HEK293 (cell line): ENCODE data around the gene TTLL9.

ENCODE experiments used
- CTCF ChIA-PET: fragments of 350-600 bp; formaldehyde crosslinking; extraction: SDS; loops from one replicate; lab custom pipeline; 2021; ENCODE audit warnings: antibody characterized with exemption; lab: Yijun Ruan, JAX
- POLR2A ChIA-PET: fragments of 300-600 bp; formaldehyde crosslinking; extraction: SDS; loops from one replicate; lab custom pipeline; 2020; ENCODE audit warnings: antibody characterized with exemption, inconsistent platforms; lab: Yijun Ruan, JAX
- H3K27ac ChIP-seq: fragments of 200-500 bp; sonication (Bioruptor generic); 2 replicates; pipeline ENCODE4 v1.5.1; 2014; ENCODE audit warnings: low read depth, low read length, control low read depth, inconsistent platforms; ENCODE audit errors: extremely low read depth
- H3K36me3 ChIP-seq, 2 experiments: fragments of 200-500 bp in 1 of 2; sonication (Bioruptor generic) in 1 of 2; 1 replicate in 1 of 2; 2 replicates in 1 of 2; pipeline ENCODE4 v1.5.1; 2014 to 2017; ENCODE audit warnings: inconsistent platforms in 2 of 2, low read length in 2 of 2; ENCODE audit not compliant: control insufficient read depth in 2 of 2, insufficient read depth in 1 of 2
- H3K4me1 ChIP-seq: fragments of 200-500 bp; sonication (Bioruptor generic); 2 replicates; pipeline ENCODE4 v1.5.1; 2014; ENCODE audit warnings: mild to moderate bottlenecking, low read length, inconsistent platforms; ENCODE audit not compliant: control insufficient read depth, insufficient read depth
- H3K4me3 ChIP-seq: 2 replicates; pipeline ENCODE4 v1.5.1; 2011; ENCODE audit warnings: low read depth, mild to moderate bottlenecking, control low read depth, low read length, moderate library complexity
- H3K9me3 ChIP-seq: fragments of 200-500 bp; sonication (Bioruptor generic); 2 replicates; pipeline ENCODE4 v1.5.1; 2014; ENCODE audit warnings: low read depth, low read length, inconsistent platforms; ENCODE audit not compliant: control insufficient read depth, insufficient read depth
- GLI4 ChIP-seq: fragments of 450-650 bp; formaldehyde crosslinking; IDR thresholded peaks from 2 replicates; pipeline ENCODE4 v1.5.1; 2016; ENCODE audit warnings: missing biosample characterization, missing genetic modification characterization
- RBAK ChIP-seq: fragments of 450-650 bp; formaldehyde crosslinking; IDR thresholded peaks from 2 replicates; pipeline ENCODE4 v1.5.1; 2016; ENCODE audit warnings: missing biosample characterization, missing genetic modification characterization
- SCRT1 ChIP-seq: fragments of 450-650 bp; formaldehyde crosslinking; IDR thresholded peaks from 2 replicates; pipeline ENCODE4 v1.5.1; 2016; ENCODE audit warnings: missing biosample characterization, missing genetic modification characterization, borderline replicate concordance
- ZBTB48 ChIP-seq: fragments of 450-650 bp; formaldehyde crosslinking; IDR thresholded peaks from 2 replicates; pipeline ENCODE4 v1.5.1; 2016; ENCODE audit warnings: missing biosample characterization, missing genetic modification characterization
- ZEB2 ChIP-seq: fragments of 450-650 bp; formaldehyde crosslinking; IDR thresholded peaks from 2 replicates; pipeline ENCODE4 v1.5.1; 2016; ENCODE audit warnings: missing biosample characterization, missing genetic modification characterization
- ZIC2 ChIP-seq: fragments of 450-650 bp; formaldehyde crosslinking; IDR thresholded peaks from 2 replicates; pipeline ENCODE4 v1.5.1; 2016; ENCODE audit warnings: missing biosample characterization, missing genetic modification characterization
- ZNF366 ChIP-seq: fragments of 450-650 bp; formaldehyde crosslinking; conservative IDR thresholded peaks from 2 replicates; pipeline ENCODE4 v1.5.1; 2016; ENCODE audit warnings: missing biosample characterization, missing genetic modification characterization
- ZNF555 ChIP-seq: fragments of 450-650 bp; formaldehyde crosslinking; conservative IDR thresholded peaks from 2 replicates; pipeline ENCODE4 v1.5.1; 2017; ENCODE audit warnings: missing biosample characterization, mild to moderate bottlenecking, missing genetic modification characterization, inconsistent platforms
- ZNF621 ChIP-seq: fragments of 450-650 bp; formaldehyde crosslinking; IDR thresholded peaks from 2 replicates; pipeline ENCODE4 v1.5.1; 2017; ENCODE audit warnings: missing biosample characterization, missing genetic modification characterization
- ZNF658 ChIP-seq: fragments of 450-650 bp; formaldehyde crosslinking; IDR thresholded peaks from 2 replicates; pipeline ENCODE4; 2016; ENCODE audit warnings: missing biosample characterization, missing genetic modification characterization
- TF ChIP-seq, protein P1 (sequence below): fragments of 450-650 bp; formaldehyde crosslinking; IDR thresholded peaks from 2 replicates; pipeline ENCODE4 v1.5.1; 2016; ENCODE audit warnings: missing biosample characterization, missing genetic modification characterization
- TF ChIP-seq, protein P2 (sequence below): fragments of 450-650 bp; formaldehyde crosslinking; IDR thresholded peaks from 2 replicates; pipeline ENCODE4 v1.5.1; 2016; ENCODE audit warnings: missing biosample characterization, missing genetic modification characterization
- TF ChIP-seq, protein P3 (sequence below): fragments of 450-650 bp; formaldehyde crosslinking; IDR thresholded peaks from 2 replicates; pipeline ENCODE4 v1.5.1; 2016; ENCODE audit warnings: missing biosample characterization, missing genetic modification characterization

TTLL9 gene

DNA sequence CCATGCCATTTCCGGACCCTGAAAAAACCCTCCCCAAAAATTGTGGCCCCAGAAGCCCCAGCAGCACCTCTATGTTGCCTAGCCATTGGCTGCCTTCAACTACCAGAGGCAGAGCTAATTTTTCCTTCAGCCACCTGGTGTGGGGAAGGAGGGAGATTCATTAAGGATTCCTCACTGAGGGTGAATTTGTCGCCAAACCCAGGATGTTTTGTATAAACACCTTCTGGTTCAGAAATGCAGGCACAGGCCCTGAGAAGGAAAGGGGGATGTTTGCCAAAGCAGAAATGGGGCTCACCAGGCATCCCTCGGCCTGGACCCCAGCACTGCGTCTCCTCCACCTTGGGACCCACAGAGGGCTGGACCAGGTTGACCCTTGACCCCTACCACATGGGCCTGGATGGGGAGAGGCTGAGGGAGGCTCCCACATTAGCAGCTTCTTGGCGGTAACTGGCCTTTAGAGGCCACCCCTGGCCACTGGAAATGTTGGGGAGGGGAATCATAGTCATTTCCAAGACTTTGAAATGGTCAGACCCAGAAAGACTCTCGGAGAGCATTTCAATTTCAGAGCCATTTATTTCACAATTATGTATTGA lies 83.2 kb downstream of the TTLL9 start (continued):
- TF ChIP-seq, protein P1, sequence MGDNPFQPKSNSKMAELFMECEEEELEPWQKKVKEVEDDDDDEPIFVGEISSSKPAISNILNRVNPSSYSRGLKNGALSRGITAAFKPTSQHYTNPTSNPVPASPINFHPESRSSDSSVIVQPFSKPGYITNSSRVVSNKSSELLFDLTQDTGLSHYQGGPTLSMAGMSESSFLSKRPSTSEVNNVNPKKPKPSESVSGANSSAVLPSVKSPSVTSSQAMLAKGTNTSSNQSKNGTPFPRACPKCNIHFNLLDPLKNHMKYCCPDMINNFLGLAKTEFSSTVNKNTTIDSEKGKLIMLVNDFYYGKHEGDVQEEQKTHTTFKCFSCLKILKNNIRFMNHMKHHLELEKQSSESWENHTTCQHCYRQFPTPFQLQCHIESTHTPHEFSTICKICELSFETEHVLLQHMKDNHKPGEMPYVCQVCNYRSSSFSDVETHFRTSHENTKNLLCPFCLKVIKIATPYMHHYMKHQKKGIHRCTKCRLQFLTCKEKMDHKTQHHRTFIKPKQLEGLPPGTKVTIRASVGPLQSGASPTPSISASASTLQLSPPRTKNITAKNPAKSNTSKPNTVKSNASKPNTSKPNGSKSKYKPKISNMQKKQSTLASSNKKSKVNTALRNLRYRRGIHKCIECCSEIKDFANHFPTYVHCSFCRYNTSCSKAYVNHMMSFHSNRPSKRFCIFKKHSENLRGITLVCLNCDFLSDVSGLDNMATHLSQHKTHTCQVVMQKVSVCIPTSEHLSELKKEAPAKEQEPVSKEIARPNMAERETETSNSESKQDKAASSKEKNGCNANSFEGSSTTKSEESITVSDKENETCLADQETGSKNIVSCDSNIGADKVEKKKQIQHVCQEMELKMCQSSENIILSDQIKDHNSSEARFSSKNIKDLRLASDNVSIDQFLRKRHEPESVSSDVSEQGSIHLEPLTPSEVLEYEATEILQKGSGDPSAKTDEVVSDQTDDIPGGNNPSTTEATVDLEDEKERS (tag by site-specific recombination): no peak

DNA sequence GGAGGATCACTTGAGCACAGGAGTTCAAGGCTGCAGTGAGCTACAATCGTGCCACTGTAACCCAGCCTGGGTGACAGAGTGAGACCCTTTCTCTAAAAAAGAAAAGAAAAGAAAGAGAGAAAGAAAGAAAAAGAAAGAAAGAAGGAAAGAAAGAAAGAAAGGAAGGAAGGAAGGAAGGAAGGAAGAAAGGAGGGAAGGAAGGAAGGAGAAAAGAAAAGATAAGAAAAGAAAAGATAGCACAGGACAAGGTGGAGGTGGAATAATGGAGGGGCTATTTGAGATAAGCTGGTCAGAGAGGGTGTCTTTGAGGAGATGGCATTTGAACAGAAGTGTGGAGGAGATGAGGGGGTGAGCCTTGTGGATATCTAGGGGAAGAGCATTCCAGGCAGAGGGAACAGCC lies 84.1 kb downstream of the TTLL9 start:
- H3K4me1 ChIP-seq: no peaks in the 10 kb centered on the region
- TF ChIP-seq ZNF658 (tag by site-specific recombination) (no peak), ZNF366 (tag by site-specific recombination) (peak; percentile 95)
- no peaks in the 10 kb centered on the region for H3K9me3 ChIP-seq
- POLR2A ChIA-PET: no interaction called here
- H3K27ac ChIP-seq: no peak overlapping the region
- CTCF ChIA-PET: interaction anchor here (0.6 to 1.4 kb wide), 3 partner anchors 14 to 118 kb away, joined by 3 read pairs; no protein-coding TSS in a partner anchor
- H3K36me3 ChIP-seq: peaks cover 0 to 11% of the 10 kb centered on the region in 2 experiments; a peak in 2 of 3 replicates
- no peak overlapping the region for H3K4me3 ChIP-seq

DNA sequence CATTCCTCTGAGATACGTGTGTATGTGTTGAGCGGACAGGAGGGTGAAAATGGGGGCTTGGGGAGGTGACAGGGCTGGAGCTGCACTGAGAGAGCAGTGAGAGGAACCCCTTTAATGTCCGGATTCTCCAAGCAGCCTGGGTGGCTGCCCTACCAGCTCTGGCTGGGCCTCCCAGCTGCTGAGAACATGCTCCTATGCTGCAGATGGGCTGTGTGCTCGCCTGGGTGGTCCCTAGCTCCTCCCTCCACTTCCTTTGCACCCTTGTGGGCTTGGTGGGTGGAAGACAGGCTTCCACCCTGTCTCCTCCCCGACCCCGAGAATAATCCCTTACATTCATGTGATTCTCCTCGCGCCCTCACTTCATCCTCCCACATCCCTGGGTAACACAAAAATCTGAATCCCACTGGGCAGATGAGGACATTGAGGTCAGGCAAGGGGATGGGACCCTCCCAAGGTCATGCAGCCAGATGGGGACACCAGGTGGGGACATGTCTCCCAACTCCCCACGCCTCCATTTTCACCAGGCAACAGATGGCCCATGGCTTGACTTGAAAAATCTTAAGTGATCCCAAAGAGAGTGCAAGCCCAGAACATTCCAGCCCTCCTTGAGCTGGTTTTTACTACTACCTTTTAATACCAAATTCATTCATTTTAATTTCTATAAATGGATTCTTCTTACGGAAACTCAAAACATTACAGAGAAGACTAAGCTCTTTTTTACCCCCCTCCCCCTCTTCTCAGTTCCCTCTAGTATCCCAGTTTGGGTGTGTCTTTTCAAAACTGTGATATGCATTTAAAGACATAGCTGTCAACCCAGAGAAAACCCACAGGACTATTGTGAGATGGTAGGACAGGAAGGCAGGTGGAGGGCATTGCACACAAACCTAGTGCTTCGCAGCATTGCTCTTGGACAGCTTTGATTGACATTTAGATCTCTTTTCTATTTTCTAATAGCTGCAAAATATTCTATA lies 86.4 kb downstream of the TTLL9 start:
- TF ChIP-seq ZEB2 (tag by site-specific recombination) (no peak), RBAK (tag by site-specific recombination) (no peak), ZIC2 (tag by site-specific recombination) (no peak), ZNF621 (tag by site-specific recombination) (no peak), SCRT1 (tag by site-specific recombination) (no peak), ZNF555 (tag by site-specific recombination) (no peak), GLI4 (no peak), ZBTB48 (tag by site-specific recombination) (no peak)
- TF ChIP-seq, protein P2, sequence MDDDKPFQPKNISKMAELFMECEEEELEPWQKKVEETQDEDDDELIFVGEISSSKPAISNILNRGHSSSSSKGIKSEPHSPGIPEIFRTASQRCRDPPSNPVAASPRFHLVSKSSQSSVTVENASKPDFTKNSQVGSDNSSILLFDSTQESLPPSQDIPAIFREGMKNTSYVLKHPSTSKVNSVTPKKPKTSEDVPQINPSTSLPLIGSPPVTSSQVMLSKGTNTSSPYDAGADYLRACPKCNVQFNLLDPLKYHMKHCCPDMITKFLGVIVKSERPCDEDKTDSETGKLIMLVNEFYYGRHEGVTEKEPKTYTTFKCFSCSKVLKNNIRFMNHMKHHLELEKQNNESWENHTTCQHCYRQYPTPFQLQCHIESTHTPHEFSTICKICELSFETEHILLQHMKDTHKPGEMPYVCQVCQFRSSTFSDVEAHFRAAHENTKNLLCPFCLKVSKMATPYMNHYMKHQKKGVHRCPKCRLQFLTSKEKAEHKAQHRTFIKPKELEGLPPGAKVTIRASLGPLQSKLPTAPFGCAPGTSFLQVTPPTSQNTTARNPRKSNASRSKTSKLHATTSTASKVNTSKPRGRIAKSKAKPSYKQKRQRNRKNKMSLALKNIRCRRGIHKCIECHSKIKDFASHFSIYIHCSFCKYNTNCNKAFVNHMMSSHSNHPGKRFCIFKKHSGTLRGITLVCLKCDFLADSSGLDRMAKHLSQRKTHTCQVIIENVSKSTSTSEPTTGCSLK (tag by site-specific recombination): no peak
- TF ChIP-seq, protein P3, sequence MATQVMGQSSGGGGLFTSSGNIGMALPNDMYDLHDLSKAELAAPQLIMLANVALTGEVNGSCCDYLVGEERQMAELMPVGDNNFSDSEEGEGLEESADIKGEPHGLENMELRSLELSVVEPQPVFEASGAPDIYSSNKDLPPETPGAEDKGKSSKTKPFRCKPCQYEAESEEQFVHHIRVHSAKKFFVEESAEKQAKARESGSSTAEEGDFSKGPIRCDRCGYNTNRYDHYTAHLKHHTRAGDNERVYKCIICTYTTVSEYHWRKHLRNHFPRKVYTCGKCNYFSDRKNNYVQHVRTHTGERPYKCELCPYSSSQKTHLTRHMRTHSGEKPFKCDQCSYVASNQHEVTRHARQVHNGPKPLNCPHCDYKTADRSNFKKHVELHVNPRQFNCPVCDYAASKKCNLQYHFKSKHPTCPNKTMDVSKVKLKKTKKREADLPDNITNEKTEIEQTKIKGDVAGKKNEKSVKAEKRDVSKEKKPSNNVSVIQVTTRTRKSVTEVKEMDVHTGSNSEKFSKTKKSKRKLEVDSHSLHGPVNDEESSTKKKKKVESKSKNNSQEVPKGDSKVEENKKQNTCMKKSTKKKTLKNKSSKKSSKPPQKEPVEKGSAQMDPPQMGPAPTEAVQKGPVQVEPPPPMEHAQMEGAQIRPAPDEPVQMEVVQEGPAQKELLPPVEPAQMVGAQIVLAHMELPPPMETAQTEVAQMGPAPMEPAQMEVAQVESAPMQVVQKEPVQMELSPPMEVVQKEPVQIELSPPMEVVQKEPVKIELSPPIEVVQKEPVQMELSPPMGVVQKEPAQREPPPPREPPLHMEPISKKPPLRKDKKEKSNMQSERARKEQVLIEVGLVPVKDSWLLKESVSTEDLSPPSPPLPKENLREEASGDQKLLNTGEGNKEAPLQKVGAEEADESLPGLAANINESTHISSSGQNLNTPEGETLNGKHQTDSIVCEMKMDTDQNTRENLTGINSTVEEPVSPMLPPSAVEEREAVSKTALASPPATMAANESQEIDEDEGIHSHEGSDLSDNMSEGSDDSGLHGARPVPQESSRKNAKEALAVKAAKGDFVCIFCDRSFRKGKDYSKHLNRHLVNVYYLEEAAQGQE (tag by site-specific recombination): no peak
- ChIA-PET CTCF (interaction anchor here (0.7 to 1.9 kb wide), 4 partner anchors 50 to 134 kb away, joined by 3 to 12 read pairs (median 3); no protein-coding TSS in a partner anchor), POLR2A (interaction anchor here (0.6 kb wide), 1 partner anchor 61 kb away, joined by 3 read pairs; no protein-coding TSS in a partner anchor)
- H3K4me1 ChIP-seq: no peaks in the 10 kb centered on the region
- H3K36me3 ChIP-seq: no peaks in the 10 kb centered on the region
- no peak overlapping the region for H3K27ac ChIP-seq
- no peaks in the 10 kb centered on the region for H3K9me3 ChIP-seq
- H3K4me3 ChIP-seq: no peak overlapping the region
